Measurements from ENCODE around the gene AFF4.

The AFF4 gene

DNA sequence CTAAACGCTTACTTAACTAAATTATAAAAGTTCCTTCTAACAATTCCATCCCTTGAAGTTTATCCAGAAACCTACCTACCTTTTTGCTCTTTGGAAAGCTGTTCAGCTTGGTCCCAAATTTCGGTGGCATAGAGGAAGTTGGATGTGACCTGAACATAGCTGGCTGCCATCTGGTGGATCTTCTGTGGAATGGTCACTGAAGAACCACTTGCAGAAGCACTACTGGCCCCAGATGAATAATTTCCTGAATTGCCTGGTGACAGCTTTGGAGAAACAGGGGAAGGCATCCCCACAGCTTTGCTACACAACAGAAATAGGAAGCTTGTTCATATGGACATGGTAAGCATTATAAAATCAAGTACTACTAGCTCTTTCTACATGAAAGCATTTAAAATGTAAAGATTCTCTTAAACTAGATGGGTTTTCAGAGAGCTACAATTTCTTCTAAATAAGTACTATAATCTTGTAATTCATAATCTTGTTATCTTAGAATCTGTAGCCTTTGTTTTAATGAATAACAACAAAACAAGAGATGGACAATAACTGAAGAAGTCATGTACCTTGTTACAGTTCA lies 80.1 kb downstream of the AFF4 start:
- peak; percentile 94 for ATAC-seq
- TF ChIP-seq BACH2 (CRISPR knock-in tag; IDR thresholded peaks at IDR 0.05; ENCODE audit: borderline replicate concordance) (no peak), ARNTL (CRISPR knock-in tag; IDR thresholded peaks at IDR 0.05; ENCODE audit: borderline replicate concordance, low read depth) (no peak), RARB (CRISPR knock-in tag; IDR thresholded peaks at IDR 0.05) (no peak), CSDC2 (CRISPR knock-in tag; IDR thresholded peaks at IDR 0.05) (no peak), TOX (CRISPR knock-in tag; IDR thresholded peaks at IDR 0.05; ENCODE audit: borderline replicate concordance) (no peak), OSR1 (CRISPR knock-in tag; IDR thresholded peaks at IDR 0.05) (no peak), SNAI2 (CRISPR knock-in tag; IDR thresholded peaks at IDR 0.05) (no peak)
- TF ChIP-seq, protein P1, sequence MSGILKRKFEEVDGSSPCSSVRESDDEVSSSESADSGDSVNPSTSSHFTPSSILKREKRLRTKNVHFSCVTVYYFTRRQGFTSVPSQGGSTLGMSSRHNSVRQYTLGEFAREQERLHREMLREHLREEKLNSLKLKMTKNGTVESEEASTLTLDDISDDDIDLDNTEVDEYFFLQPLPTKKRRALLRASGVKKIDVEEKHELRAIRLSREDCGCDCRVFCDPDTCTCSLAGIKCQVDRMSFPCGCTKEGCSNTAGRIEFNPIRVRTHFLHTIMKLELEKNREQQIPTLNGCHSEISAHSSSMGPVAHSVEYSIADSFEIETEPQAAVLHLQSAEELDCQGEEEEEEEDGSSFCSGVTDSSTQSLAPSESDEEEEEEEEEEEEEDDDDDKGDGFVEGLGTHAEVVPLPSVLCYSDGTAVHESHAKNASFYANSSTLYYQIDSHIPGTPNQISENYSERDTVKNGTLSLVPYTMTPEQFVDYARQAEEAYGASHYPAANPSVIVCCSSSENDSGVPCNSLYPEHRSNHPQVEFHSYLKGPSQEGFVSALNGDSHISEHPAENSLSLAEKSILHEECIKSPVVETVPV (CRISPR knock-in tag; IDR thresholded peaks at IDR 0.05) = no peak
- TF ChIP-seq, protein P2, sequence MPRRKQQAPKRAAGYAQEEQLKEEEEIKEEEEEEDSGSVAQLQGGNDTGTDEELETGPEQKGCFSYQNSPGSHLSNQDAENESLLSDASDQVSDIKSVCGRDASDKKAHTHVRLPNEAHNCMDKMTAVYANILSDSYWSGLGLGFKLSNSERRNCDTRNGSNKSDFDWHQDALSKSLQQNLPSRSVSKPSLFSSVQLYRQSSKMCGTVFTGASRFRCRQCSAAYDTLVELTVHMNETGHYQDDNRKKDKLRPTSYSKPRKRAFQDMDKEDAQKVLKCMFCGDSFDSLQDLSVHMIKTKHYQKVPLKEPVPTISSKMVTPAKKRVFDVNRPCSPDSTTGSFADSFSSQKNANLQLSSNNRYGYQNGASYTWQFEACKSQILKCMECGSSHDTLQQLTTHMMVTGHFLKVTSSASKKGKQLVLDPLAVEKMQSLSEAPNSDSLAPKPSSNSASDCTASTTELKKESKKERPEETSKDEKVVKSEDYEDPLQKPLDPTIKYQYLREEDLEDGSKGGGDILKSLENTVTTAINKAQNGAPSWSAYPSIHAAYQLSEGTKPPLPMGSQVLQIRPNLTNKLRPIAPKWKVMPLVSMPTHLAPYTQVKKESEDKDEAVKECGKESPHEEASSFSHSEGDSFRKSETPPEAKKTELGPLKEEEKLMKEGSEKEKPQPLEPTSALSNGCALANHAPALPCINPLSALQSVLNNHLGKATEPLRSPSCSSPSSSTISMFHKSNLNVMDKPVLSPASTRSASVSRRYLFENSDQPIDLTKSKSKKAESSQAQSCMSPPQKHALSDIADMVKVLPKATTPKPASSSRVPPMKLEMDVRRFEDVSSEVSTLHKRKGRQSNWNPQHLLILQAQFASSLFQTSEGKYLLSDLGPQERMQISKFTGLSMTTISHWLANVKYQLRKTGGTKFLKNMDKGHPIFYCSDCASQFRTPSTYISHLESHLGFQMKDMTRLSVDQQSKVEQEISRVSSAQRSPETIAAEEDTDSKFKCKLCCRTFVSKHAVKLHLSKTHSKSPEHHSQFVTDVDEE (CRISPR knock-in tag; IDR thresholded peaks at IDR 0.05) = no peak
- TF ChIP-seq, protein P3, sequence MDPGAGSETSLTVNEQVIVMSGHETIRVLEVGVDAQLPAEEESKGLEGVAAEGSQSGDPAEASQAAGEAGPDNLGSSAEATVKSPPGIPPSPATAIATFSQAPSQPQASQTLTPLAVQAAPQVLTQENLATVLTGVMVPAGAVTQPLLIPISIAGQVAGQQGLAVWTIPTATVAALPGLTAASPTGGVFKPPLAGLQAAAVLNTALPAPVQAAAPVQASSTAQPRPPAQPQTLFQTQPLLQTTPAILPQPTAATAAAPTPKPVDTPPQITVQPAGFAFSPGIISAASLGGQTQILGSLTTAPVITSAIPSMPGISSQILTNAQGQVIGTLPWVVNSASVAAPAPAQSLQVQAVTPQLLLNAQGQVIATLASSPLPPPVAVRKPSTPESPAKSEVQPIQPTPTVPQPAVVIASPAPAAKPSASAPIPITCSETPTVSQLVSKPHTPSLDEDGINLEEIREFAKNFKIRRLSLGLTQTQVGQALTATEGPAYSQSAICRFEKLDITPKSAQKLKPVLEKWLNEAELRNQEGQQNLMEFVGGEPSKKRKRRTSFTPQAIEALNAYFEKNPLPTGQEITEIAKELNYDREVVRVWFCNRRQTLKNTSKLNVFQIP (CRISPR knock-in tag; IDR thresholded peaks at IDR 0.05; ENCODE audit: borderline replicate concordance, low read depth) = no peak

DNA sequence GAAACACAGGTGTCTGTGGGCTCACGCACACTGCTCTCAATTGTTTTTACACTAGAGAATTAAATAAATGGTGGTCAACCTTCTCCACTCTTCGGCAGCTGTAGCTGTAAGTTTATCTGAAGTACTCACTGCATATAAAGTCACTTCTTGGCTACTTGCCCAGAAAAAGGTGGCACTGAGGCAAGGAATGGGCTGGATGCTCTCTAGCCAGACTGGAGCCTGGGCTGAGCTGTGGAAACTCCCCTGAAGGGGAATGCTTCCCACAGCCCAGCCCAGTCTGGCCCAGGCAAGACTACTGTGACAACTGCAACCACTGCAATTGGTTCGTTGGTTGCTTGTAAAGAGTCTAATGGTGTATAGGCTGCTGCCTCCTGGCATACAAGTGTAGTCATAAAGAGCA lies 85.5 kb downstream of the AFF4 start:
- TF ChIP-seq, protein P4, sequence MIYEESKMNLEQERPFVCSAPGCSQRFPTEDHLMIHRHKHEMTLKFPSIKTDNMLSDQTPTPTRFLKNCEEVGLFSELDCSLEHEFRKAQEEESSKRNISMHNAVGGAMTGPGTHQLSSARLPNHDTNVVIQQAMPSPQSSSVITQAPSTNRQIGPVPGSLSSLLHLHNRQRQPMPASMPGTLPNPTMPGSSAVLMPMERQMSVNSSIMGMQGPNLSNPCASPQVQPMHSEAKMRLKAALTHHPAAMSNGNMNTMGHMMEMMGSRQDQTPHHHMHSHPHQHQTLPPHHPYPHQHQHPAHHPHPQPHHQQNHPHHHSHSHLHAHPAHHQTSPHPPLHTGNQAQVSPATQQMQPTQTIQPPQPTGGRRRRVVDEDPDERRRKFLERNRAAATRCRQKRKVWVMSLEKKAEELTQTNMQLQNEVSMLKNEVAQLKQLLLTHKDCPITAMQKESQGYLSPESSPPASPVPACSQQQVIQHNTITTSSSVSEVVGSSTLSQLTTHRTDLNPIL (CRISPR knock-in tag; IDR thresholded peaks at IDR 0.05; ENCODE audit: low read depth) = no peak
- TF ChIP-seq, protein P5, sequence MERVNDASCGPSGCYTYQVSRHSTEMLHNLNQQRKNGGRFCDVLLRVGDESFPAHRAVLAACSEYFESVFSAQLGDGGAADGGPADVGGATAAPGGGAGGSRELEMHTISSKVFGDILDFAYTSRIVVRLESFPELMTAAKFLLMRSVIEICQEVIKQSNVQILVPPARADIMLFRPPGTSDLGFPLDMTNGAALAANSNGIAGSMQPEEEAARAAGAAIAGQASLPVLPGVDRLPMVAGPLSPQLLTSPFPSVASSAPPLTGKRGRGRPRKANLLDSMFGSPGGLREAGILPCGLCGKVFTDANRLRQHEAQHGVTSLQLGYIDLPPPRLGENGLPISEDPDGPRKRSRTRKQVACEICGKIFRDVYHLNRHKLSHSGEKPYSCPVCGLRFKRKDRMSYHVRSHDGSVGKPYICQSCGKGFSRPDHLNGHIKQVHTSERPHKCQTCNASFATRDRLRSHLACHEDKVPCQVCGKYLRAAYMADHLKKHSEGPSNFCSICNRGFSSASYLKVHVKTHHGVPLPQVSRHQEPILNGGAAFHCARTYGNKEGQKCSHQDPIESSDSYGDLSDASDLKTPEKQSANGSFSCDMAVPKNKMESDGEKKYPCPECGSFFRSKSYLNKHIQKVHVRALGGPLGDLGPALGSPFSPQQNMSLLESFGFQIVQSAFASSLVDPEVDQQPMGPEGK (CRISPR knock-in tag; IDR thresholded peaks at IDR 0.05; ENCODE audit: borderline replicate concordance) = no peak
- TF ChIP-seq TOX (CRISPR knock-in tag; IDR thresholded peaks at IDR 0.05; ENCODE audit: borderline replicate concordance) (no peak), ZNF565 (CRISPR knock-in tag; conservative IDR thresholded peaks at IDR 0.05; ENCODE audit: low read depth) (no peak), ZNF8 (CRISPR knock-in tag; IDR thresholded peaks at IDR 0.05) (no peak), ESRRG (CRISPR knock-in tag; IDR thresholded peaks at IDR 0.05) (no peak)
- peak; percentile 47; the same call in 2 of the 3 replicates for ATAC-seq

DNA sequence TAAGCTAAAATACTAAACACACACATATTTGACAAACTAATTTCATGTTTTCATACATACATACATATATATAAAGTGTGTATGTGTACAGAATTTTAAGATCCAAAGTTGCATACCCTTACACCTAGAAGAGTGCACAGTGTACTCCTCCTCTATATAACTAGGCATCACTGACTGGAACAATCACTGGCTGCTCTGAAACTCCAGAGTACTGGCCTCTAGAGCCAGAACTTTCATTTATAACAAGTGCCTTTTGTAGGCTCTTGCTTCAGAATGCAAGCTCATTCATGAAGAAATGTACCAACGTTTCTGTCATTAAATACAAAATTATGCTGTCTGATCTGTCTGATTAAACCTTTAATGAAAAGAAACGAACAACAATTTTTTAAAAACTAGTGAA lies 86.0 kb downstream of the AFF4 start:
- ATAC-seq = no peak
- TF ChIP-seq, protein P5 (CRISPR knock-in tag; IDR thresholded peaks at IDR 0.05; ENCODE audit: borderline replicate concordance) = no peak
- TF ChIP-seq TOX (CRISPR knock-in tag; IDR thresholded peaks at IDR 0.05; ENCODE audit: borderline replicate concordance) (no peak), CSDC2 (CRISPR knock-in tag; IDR thresholded peaks at IDR 0.05) (no peak), ARNTL (CRISPR knock-in tag; IDR thresholded peaks at IDR 0.05; ENCODE audit: borderline replicate concordance, low read depth) (no peak), ESRRG (CRISPR knock-in tag; IDR thresholded peaks at IDR 0.05) (no peak), PPARA (CRISPR knock-in tag; IDR thresholded peaks at IDR 0.05; ENCODE audit: borderline replicate concordance) (no peak), ZFP3 (CRISPR knock-in tag; IDR thresholded peaks at IDR 0.05) (no peak), ZNF8 (CRISPR knock-in tag; IDR thresholded peaks at IDR 0.05) (no peak), SNAI2 (CRISPR knock-in tag; IDR thresholded peaks at IDR 0.05) (no peak), ISL1 (CRISPR knock-in tag; IDR thresholded peaks at IDR 0.05) (no peak), ZC3H10 (CRISPR knock-in tag; IDR thresholded peaks at IDR 0.05) (no peak), RARB (CRISPR knock-in tag; IDR thresholded peaks at IDR 0.05) (no peak), ZNF565 (CRISPR knock-in tag; conservative IDR thresholded peaks at IDR 0.05; ENCODE audit: low read depth) (no peak), GLIS3 (CRISPR knock-in tag; IDR thresholded peaks at IDR 0.05) (no peak), TCF4 (CRISPR knock-in tag; IDR thresholded peaks at IDR 0.05; ENCODE audit: borderline replicate concordance) (no peak), OSR1 (CRISPR knock-in tag; IDR thresholded peaks at IDR 0.05) (no peak), BACH2 (CRISPR knock-in tag; IDR thresholded peaks at IDR 0.05; ENCODE audit: borderline replicate concordance) (no peak)
- TF ChIP-seq, protein P4 (CRISPR knock-in tag; IDR thresholded peaks at IDR 0.05; ENCODE audit: low read depth) = no peak
